ENCODE data around the gene FNBP1.
"Not testable (repeated sequence)": the region's sequence is repeated elsewhere in the genome, so short reads cannot be mapped to it uniquely, and the experiment has no call there.

DNA sequence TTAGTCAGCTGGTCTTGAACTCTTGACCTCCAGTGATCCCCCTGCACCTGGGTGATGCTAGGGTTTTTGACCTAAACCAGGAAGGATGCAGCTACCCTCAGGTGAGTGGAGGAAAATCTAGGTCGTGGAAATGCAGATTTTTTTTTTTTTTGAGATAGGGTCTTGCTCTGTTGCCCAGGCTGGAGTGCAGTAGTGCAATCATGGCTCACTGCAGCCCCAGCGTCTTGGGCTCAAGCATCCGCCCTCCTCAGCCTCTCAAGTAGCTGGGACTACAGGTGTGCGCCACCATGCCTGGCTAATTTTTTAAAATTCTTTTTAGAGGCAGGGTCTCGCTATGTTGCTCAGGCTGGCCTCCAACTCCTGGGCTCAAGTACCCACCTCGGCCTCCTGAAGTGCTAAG is 51.9 kb downstream of the FNBP1 start:
- TF ChIP-seq, protein P1, sequence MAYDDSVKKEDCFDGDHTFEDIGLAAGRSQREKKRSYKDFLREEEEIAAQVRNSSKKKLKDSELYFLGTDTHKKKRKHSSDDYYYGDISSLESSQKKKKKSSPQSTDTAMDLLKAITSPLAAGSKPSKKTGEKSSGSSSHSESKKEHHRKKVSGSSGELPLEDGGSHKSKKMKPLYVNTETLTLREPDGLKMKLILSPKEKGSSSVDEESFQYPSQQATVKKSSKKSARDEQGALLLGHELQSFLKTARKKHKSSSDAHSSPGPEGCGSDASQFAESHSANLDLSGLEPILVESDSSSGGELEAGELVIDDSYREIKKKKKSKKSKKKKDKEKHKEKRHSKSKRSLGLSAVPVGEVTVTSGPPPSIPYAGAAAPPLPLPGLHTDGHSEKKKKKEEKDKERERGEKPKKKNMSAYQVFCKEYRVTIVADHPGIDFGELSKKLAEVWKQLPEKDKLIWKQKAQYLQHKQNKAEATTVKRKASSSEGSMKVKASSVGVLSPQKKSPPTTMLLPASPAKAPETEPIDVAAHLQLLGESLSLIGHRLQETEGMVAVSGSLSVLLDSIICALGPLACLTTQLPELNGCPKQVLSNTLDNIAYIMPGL (CRISPR knock-in tag; IDR thresholded peaks at IDR 0.05), result not testable (repeated sequence)
- TF ChIP-seq, protein P2, sequence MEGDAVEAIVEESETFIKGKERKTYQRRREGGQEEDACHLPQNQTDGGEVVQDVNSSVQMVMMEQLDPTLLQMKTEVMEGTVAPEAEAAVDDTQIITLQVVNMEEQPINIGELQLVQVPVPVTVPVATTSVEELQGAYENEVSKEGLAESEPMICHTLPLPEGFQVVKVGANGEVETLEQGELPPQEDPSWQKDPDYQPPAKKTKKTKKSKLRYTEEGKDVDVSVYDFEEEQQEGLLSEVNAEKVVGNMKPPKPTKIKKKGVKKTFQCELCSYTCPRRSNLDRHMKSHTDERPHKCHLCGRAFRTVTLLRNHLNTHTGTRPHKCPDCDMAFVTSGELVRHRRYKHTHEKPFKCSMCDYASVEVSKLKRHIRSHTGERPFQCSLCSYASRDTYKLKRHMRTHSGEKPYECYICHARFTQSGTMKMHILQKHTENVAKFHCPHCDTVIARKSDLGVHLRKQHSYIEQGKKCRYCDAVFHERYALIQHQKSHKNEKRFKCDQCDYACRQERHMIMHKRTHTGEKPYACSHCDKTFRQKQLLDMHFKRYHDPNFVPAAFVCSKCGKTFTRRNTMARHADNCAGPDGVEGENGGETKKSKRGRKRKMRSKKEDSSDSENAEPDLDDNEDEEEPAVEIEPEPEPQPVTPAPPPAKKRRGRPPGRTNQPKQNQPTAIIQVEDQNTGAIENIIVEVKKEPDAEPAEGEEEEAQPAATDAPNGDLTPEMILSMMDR (IDR thresholded peaks at IDR 0.05), result not testable (repeated sequence)
- not testable (repeated sequence) for TF ChIP-seq TEAD4 (CRISPR knock-in tag; IDR thresholded peaks at IDR 0.05); FOXJ3 (CRISPR knock-in tag; IDR thresholded peaks at IDR 0.05; ENCODE audit: borderline replicate concordance); ZNF416 (CRISPR knock-in tag; IDR thresholded peaks at IDR 0.05)
- TF ChIP-seq, protein P3, sequence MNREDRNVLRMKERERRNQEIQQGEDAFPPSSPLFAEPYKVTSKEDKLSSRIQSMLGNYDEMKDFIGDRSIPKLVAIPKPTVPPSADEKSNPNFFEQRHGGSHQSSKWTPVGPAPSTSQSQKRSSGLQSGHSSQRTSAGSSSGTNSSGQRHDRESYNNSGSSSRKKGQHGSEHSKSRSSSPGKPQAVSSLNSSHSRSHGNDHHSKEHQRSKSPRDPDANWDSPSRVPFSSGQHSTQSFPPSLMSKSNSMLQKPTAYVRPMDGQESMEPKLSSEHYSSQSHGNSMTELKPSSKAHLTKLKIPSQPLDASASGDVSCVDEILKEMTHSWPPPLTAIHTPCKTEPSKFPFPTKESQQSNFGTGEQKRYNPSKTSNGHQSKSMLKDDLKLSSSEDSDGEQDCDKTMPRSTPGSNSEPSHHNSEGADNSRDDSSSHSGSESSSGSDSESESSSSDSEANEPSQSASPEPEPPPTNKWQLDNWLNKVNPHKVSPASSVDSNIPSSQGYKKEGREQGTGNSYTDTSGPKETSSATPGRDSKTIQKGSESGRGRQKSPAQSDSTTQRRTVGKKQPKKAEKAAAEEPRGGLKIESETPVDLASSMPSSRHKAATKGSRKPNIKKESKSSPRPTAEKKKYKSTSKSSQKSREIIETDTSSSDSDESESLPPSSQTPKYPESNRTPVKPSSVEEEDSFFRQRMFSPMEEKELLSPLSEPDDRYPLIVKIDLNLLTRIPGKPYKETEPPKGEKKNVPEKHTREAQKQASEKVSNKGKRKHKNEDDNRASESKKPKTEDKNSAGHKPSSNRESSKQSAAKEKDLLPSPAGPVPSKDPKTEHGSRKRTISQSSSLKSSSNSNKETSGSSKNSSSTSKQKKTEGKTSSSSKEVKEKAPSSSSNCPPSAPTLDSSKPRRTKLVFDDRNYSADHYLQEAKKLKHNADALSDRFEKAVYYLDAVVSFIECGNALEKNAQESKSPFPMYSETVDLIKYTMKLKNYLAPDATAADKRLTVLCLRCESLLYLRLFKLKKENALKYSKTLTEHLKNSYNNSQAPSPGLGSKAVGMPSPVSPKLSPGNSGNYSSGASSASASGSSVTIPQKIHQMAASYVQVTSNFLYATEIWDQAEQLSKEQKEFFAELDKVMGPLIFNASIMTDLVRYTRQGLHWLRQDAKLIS (CRISPR knock-in tag; IDR thresholded peaks at IDR 0.05; ENCODE audit: borderline replicate concordance), result not testable (repeated sequence)
- TF ChIP-seq, protein P4, sequence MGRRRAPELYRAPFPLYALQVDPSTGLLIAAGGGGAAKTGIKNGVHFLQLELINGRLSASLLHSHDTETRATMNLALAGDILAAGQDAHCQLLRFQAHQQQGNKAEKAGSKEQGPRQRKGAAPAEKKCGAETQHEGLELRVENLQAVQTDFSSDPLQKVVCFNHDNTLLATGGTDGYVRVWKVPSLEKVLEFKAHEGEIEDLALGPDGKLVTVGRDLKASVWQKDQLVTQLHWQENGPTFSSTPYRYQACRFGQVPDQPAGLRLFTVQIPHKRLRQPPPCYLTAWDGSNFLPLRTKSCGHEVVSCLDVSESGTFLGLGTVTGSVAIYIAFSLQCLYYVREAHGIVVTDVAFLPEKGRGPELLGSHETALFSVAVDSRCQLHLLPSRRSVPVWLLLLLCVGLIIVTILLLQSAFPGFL (CRISPR knock-in tag; IDR thresholded peaks at IDR 0.05; ENCODE audit: borderline replicate concordance), result not testable (repeated sequence)
- TF ChIP-seq, protein P5, sequence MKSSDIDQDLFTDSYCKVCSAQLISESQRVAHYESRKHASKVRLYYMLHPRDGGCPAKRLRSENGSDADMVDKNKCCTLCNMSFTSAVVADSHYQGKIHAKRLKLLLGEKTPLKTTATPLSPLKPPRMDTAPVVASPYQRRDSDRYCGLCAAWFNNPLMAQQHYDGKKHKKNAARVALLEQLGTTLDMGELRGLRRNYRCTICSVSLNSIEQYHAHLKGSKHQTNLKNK (CRISPR knock-in tag; IDR thresholded peaks at IDR 0.05), result not testable (repeated sequence)
